GM12874 (cell line): Measurements from ENCODE around the gene POLR3K.

ENCODE experiments used
- TF ChIP-seq, protein P1 (sequence below): IDR thresholded peaks from 2 replicates; pipeline ENCODE4 v1.5.1; 2011; ENCODE audit warnings: low read depth, mild to moderate bottlenecking, control low read depth, low read length, moderate library complexity; ENCODE audit not compliant: insufficient read depth

POLR3K gene

GRCh38 chr16:92431-93339, 39.3 kb upstream of the POLR3K start:
- TF ChIP-seq, protein P1, sequence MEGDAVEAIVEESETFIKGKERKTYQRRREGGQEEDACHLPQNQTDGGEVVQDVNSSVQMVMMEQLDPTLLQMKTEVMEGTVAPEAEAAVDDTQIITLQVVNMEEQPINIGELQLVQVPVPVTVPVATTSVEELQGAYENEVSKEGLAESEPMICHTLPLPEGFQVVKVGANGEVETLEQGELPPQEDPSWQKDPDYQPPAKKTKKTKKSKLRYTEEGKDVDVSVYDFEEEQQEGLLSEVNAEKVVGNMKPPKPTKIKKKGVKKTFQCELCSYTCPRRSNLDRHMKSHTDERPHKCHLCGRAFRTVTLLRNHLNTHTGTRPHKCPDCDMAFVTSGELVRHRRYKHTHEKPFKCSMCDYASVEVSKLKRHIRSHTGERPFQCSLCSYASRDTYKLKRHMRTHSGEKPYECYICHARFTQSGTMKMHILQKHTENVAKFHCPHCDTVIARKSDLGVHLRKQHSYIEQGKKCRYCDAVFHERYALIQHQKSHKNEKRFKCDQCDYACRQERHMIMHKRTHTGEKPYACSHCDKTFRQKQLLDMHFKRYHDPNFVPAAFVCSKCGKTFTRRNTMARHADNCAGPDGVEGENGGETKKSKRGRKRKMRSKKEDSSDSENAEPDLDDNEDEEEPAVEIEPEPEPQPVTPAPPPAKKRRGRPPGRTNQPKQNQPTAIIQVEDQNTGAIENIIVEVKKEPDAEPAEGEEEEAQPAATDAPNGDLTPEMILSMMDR: no peak

DNA sequence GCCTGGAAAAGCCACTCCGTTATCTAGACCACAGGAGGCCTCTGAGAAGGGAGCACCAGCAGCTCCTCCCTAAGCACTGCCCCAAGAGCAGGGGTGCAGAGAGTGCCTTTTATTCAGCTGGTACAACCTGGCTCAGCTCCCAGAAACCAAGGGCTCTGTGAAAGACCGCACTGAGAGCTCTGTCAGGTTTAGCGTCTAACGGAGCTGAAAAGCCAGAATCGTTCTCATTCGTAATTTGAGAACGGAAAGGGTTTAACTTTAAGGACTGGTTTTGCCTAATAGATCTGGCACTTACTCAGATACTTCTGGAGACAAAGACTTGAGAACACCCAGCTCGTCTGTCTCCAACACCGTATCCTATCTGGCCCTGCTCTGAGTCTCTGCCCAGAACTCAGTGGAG, 38.1 kb upstream of the POLR3K start:
- TF ChIP-seq, protein P1: no peak

DNA sequence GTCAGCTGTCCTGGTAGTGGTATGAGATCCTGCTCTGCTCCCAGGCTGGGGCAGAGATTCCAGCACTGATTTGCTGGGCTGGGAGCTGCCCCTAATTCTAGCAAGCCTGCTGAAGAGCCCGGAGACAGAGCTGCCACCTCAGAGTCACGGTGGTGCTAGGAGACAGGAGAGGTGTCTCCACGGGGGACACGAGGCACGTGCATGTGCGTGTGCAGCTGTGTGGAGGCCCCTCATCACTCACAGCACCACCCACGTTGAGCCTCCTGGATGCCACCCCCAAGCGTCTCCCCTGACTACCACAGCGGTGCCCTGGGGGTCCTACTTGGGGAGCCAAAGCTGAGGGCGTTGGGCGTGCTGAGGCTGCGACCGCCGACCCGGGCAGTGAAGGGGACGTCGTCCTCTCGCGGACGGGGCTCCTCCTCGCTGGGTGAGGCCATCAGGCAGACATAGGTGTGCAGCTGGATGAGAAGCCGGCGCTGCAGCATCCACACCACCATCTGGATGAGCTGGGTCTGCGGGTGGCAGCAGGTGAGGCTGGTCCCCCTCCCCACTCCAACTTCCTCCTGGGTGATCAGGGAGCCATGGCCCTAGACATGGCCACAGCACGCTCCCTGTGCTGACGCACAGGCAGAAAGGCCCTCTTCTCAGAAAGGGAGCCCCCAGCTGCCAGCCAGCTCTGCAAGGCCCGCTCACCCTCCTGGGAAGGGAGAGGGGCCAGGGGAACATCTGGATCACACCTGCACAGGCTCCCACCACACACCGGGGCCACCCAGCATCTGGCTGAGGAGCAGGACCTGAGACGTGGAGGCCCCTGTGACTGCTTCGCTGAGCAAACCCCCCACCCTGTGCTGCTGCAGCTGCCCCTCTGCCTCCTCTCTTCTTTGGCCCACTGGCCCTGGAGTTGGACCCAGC, 36.2 kb upstream of the POLR3K start:
- TF ChIP-seq, protein P1: no peak

DNA sequence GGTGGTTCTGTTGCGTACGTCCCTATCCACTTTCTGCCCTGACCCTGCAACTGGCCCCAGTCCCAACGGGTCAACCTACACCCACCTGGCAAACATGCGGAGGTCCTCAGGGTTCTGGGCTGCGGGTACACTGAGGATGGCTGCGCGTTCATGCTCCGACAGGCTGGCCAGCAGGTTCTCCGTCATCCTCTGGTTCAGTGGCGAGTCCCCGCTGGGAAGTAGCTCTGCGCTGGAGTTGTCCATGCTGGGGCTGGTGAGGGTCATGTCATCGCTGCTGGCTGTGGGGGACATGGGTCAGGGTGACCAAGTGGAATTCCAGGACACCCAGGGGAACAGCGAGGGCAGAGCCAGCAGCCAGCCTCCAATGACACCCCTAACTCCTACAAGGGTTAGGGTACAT, 35.2 kb upstream of the POLR3K start:
- TF ChIP-seq, protein P1: no peak

DNA sequence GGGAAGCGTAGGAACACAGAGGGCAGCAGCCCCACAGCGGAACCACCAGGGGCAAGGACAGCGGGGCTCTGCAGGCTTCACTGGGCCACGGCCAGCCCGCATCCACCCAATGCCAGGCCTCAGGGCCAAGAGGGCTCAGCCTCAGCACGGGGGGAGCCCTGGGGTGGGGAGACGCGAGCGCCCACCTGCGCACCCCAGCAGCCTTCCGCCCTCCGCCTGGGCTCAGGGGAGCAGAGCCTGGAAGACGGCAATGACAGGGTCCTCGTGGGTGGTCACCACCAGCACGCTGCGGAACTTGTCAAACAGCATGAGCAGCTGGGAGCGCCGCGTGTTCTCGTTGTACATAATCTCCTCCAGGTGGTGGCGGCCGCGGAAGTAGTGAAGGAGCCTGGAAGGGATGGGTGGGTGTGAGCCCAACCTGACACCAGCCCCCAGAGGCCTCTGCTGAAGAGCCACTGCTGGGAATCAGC, 33.1 kb upstream of the POLR3K start:
- TF ChIP-seq, protein P1: no peak

DNA sequence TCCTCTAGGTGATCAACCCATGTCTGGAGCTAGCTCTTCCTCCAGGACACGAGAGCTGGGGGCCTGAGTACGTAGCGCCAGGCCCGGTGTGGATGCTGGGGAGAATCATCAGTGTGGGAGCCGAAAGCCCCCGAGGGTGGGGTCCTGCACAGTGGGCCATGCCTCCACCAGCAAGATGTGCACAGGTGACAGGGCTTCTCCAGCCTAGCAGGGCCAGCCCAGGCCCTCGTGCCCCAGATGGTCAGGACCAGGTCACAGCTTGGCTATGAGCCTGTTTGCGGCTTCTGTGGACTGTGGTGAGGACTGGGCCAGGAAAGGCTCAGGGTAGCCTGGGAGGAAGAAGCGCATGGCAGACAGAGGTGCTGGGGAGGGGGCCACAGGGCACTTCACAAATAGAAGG, 32.5 kb upstream of the POLR3K start:
- TF ChIP-seq, protein P1: no peak

DNA sequence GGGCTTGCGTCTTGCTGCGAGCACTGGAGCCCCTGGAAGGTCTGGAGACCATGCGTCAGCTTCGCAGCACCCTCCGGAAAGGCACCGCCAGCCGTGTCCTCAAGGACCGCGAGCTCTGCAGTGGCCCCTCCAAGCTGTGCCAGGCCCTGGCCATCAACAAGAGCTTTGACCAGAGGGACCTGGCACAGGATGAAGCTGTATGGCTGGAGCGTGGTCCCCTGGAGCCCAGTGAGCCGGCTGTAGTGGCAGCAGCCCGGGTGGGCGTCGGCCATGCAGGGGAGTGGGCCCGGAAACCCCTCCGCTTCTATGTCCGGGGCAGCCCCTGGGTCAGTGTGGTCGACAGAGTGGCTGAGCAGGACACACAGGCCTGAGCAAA, 32.0 kb upstream of the POLR3K start:
- TF ChIP-seq, protein P1: no peak
